ENCODE data around the gene GPR142.

GPR142 gene

GRCh38 chr17:74328487-74328886 is 38.8 kb upstream of the GPR142 start:
- DNase-seq (ENCODE audit: extremely low read depth, low read depth): no peak
- no peak overlapping the region for H3K4me3 ChIP-seq (replicated peaks; ENCODE audit: low read depth, low read length)
- no peak for TF ChIP-seq CTCF (IDR thresholded peaks at IDR 0.05; ENCODE audit: low read depth, low read length, missing control alignments)

- H3K4me3 ChIP-seq (replicated peaks; ENCODE audit: low read depth, low read length): no peak overlapping the region
- no peak for TF ChIP-seq CTCF (IDR thresholded peaks at IDR 0.05; ENCODE audit: low read depth, low read length, missing control alignments)
- no peak for DNase-seq (ENCODE audit: extremely low read depth, low read depth)
These were observed 37.9 kb upstream of the GPR142 start for GRCh38 chr17:74329378-74329777.

- no peak overlapping the region for H3K4me3 ChIP-seq (replicated peaks; ENCODE audit: low read depth, low read length)
- no peak for TF ChIP-seq CTCF (IDR thresholded peaks at IDR 0.05; ENCODE audit: low read depth, low read length, missing control alignments)
- no peak for DNase-seq (ENCODE audit: extremely low read depth, low read depth)
These were observed 36.9 kb upstream of the GPR142 start for GRCh38 chr17:74330446-74330845.

GRCh38 chr17:74332017-74332650 is 35.2 kb upstream of the GPR142 start:
- TF ChIP-seq CTCF (IDR thresholded peaks at IDR 0.05; ENCODE audit: low read depth, low read length, missing control alignments): no peak
- no peak for DNase-seq (ENCODE audit: extremely low read depth, low read depth)
- H3K4me3 ChIP-seq (replicated peaks; ENCODE audit: low read depth, low read length): no peak overlapping the region

GRCh38 chr17:74332763-74333283 is 34.5 kb upstream of the GPR142 start:
- TF ChIP-seq CTCF (IDR thresholded peaks at IDR 0.05; ENCODE audit: low read depth, low read length, missing control alignments): no peak
- H3K4me3 ChIP-seq (replicated peaks; ENCODE audit: low read depth, low read length): no peak overlapping the region
- DNase-seq (ENCODE audit: extremely low read depth, low read depth): no peak

GRCh38 chr17:74334393-74335039 is 32.8 kb upstream of the GPR142 start:
- H3K4me3 ChIP-seq (replicated peaks; ENCODE audit: low read depth, low read length): no peak overlapping the region
- no peak for TF ChIP-seq CTCF (IDR thresholded peaks at IDR 0.05; ENCODE audit: low read depth, low read length, missing control alignments)
- no peak for DNase-seq (ENCODE audit: extremely low read depth, low read depth)
